HL-60/S4 treated with phorbol 12-myristate 13-acetate at 8.2 ng/mL for 4 days and 3 days (cell line): ENCODE measurements around the gene FAM20C.

Experiments
- in situ Hi-C: fragments of 300-500 bp; cut with MboI; formaldehyde crosslinking; loops from 2 replicates; pipeline ENCODE4 v1.15.0; 2022; ENCODE audit warnings: low sequenced_read_pairs

The FAM20C gene

GRCh38 chr7:158771-159170 is 33.6 kb upstream of the FAM20C start:
- in situ Hi-C loops = no loop called here

- in situ Hi-C loops = no loop called here
Observed at GRCh38 chr7:159370-160270, 32.8 kb upstream of the FAM20C start.

DNA sequence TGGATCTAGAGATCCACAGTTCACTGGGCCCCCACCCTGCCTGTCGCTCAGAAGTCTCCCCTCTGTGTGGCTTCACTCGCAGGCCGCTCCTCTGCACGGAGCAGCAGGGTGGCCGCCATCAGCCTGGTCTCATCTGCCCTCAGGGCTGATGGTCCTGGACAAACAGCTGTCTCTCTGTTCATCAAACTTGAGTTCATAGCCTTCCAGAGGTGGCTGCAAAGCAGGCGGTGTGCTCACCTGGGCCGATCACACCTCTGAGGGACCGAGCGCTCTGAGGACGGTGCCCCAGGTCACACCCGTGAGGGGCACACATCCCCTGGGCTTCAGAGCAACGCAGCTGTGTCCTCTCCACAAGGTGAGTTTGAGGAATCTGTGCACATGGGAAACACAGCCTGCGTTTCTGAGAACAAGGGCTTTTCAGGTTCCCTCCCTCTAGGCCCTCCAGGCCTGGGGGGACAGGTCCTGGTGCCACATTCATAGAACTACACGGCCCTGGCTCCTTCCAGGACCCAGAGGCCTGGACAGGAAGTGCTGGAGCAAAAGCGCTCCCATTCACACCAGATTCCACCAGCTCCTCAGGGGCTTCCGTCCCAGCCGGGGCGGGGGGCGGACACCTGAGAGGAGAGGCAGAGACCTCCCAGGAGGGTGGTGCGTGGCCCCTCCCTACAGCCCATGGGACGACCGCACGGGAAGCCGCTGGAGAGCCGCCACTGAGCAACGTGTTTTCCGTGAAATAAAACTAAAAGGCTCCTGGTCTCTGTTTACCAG is 31.2 kb upstream of the FAM20C start:
- in situ Hi-C loops = no loop called here

GRCh38 chr7:162632-163297 is 29.6 kb upstream of the FAM20C start:
- in situ Hi-C loops = no loop called here

DNA sequence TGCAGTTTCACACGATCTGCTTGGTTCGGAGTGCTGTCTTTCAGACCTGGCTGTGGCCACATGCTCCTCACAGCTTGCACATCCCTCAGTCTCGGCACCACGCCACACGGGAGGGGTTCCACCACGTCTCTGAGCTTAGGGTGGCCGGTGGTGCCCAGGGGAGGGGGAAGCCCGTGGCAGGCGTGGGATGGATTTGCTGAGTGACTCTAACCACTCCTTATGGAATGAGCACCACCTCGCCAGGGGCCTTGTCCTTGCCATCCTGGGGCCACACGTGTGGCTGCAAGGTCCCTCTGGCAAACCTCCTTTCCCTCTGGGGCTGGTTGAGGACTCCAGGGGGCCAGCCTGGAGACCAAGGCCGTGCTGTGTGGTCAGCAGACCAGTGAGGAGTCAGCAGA is 29.1 kb upstream of the FAM20C start:
- in situ Hi-C loops = no loop called here

- in situ Hi-C loops = no loop called here
Observed at GRCh38 chr7:163971-164881, 28.1 kb upstream of the FAM20C start.

DNA sequence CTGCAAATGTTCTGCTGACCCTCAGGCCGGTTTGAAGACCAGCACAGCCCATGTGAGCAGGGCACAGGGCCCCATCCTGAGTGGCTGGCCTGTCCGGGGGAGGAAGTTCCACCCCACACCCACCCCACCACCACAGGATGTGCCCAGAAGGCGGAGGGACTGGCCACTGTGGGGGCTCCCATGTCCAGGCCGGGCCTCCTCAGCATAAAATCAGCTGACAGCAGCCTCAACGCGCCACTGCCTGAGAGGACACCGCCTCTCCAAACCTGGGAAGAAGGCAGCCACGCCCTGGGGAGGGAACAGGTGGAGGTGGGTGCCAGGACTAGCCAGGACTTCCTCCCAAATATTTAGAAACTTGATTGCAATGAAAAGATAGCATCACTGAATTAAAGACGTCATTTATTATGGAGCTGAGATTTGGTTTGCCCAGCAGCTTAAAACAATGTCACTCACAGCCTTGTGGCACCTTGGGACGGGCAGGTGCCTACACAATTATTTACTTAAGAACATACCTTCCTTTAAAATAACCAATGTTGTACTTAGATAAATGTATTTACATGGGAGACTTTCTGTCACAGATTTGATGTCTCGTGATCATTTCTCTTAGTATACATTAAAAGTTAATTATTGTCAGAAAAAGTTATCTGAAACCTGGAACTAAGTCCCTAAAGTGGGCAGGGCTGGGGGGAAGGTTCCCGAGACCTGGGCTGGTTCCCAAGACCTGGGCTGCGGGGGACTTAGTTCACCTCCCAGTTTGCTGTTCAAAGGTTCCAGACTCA is 27.3 kb upstream of the FAM20C start:
- in situ Hi-C loops = no loop called here

DNA sequence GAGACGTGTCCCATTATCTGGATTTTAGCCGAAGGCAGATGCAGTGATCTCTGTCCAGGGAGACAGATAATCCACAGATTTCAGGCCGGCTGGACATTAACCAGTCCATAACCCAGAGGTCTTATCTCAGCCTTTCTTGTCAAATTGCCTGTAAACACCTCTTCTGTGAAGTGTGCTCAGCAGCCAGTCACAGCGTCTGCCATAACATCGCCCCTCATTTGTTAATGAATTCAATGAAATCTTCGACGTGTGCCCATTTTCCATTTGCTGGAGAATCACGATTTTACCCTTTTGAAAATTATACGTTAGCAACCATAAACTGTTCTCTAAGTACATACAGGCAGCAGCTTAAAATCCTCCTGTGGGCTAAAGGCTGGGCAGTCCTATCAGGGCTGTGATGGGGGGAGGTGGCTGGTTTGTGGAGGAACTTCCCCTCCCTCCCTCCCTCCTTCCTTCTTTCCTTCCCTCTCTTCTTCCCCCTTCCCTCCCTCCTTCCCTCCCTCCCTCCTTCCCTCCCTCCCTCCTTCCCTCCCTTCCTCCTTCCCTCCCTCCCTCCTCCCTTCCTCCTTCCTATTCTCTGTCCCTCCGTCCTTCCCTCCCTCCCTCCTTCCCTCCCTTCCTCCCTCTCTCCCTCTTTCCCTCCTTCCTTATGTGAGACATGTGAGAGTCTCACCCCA is 26.6 kb upstream of the FAM20C start:
- in situ Hi-C loops = no loop called here

DNA sequence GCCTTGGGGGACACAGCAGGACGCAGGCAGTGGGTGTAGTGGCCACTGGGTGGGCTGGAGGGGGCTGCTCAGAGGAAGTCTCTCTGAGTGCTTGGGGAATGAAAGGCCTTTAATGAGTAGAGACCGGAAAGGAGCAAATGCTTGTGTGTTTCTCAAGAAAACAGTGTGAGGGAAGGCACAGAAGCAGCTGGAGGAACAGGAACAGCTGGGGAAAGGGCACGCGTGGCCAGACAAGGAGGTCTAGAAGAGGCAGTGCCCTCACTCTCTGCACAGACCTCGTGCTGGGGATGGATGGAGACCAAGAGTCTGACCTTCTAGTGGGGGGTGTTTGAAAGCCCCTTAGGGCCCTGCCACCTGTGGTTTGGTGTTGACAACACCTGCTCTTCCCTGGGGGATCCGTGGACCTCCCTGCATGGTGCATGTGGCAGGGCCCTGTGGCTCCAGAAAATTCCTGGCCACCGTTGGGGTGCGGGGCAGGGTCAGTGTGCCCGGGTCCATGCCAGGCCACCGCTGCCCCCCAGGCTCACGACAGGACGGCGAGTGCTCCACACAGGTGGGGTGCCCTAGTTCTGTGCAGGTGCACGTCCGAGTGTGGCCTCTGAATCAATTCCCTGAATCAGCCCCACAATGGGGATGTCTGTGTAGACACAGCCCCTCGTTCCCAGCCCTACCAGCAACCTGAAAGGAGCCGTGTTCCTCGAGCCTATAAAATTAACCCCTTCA is 25.9 kb upstream of the FAM20C start:
- in situ Hi-C loops = no loop called here

DNA sequence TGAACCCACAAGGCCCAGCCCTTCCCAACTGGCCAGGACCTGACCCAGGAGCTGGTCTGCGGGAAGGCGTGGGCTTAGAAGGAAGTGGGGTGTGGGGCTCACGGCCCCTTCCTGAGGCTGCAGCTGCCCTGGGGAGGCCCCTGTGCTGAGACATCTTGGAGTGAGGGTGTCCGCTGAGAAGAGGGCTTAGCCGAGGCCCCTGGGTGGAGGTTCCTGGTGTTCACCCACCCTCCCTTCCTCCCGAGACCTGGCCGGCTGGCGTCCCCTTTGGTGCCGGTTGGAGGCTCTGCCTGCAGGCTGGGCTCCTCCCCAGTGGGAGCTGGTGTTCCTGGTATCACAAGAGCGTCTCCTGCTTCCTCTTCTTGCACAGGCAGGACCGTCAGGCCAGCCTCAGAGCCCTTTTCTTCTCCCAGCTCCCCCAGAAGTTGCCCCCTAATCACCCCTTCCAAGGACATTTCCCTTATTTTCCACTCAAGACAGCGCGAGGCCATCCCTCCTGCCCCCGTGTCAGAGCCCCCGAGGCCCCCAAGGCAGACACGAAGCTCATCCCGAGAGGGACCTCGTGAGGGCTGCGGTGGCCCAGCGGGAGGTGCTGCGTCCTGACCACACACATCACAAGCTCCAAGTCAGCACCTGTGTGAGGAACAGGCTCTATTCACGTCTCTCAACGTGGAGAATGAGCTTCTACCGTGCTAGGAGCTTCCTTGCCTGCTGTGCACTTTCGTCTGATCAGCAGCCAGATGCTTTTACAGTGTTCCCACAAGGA is 25.1 kb upstream of the FAM20C start:
- in situ Hi-C loops = no loop called here

DNA sequence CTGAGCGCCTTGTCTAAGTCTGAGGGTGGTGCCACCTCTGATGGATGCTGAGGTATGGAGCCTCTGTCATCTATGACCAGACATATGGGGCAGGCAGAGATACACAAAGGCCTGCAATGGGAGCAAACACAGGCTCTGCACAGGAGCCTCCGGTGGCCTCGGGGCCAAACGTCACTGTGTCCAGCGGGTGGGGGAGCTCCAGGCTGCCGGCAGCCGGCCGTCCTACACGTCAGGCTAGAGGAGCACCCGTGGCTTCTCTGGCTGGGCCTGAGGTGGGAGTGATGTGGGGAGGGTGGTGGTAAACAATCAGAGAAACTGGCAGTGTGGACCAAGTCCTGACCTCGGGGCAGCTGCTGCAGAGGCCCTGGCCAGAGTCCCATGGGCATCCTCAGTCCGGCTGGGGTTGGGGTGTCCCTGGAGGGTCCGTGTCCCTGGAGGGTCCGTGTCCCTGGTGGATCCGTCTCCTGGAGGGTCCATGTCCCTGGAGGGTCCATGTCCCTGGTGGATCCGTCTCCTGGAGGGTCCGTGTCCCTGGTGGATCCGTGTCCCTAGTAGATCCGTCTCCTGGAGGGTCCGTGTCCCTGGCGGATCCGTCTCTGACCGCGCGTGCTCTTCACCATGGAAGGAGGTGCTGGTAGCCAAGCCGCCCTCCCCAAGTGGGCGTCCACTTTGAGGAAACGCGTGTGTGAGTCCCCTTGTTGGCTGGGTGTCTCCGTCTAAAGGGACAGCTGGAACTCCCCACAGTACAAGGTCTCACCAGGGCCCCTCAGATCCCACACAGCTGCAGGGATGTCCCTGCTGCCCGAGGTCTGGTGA is 24.2 kb upstream of the FAM20C start:
- in situ Hi-C loops = no loop called here

DNA sequence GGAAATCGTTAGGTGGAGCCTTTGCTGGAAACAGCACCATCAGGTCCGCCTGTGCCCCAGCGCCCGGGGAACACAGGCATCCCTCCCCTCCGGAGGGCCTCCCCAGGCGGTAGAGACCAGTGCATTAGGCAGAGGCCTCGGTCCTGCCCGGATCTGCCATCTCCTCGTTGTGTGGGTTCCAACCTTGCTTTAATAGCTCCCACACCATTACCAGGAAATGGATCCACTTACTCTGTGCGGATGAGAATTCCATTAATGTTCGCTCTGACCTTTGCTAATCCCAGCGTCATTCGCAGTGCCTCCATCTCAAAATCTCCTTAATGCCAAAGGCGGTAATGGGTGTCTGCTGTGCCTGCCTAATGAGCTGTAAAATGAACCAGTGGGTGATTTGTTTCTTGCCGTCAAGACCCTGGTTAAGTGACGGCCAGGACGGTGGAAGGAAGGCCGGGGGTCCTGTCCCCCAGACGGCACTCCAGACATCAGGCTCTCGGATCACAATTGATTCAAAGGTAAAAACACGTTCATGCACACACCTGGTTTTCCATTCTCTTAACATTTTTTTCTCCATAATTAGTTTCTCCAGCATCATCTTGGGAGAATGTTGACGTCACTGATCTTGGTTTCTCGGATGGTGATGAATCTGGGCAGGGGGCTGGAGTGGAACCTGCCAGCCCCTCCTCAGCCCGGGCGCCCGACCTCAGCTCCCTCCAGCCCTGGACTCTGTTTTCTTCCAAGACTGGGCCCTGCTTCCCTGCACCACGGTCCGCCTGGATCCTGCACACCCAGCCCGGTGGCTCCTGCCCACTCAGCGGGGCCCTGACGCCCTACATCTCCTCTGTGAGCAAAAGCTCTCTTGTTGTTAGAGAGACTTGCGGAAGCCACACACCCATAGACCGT is 22.8 kb upstream of the FAM20C start:
- in situ Hi-C loops = no loop called here

GRCh38 chr7:170551-171363 is 21.6 kb upstream of the FAM20C start:
- in situ Hi-C loops = no loop called here

- in situ Hi-C loops = no loop called here
Observed at GRCh38 chr7:171364-171904, 20.9 kb upstream of the FAM20C start.
